GM21619 (cell line): ENCODE data around the gene SHROOM3.

Source experiments
- ATAC-seq: cut with Tn5 transposase; IDR thresholded peaks from one replicate; pipeline ENCODE4 v1.9.1; 2021; ENCODE audit not compliant: unreplicated experiment

Gene SHROOM3

DNA sequence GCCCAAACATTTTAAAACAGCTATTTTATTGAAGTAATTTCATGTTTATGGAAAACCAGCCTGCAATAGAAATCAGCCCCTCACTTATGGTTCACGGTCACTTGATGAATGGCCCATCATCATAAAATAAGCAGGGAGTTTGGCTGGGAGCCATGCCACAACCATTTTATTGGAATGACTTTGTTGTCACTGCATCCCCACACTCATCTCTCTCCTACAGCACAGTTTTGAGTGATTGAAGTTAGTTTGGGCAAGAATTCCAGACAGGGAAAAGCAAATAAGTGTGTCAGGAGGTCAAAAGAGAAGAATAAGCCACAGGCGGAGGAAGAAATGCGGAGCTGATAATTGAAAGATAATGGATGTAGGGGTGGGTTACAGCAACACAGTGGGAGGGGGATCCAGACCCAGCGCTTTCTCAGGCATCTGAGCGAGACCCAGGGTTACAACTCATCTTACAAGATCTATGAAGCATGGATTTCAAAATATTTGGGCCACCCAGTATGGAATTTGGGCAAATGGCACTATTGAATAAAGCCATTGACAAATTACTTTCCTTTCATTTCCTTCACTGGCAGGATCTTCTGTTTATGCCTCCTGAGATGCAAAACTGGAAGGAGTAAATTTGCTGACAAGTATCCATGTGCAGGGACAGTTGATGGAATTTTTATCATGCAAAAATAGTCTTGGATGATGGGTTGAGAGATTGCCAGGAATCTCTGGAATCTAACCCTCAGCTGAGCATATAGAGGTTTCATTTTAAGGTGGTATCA lies 100.8 kb downstream of the SHROOM3 start:
- ATAC-seq, result no peak

GRCh38 chr4:76536373-76536689 lies 101.3 kb downstream of the SHROOM3 start:
- no peak for ATAC-seq

- ATAC-seq, result no peak
Observed at GRCh38 chr4:76538296-76538695, 103.3 kb downstream of the SHROOM3 start.

GRCh38 chr4:76539979-76540378 lies 105.0 kb downstream of the SHROOM3 start:
- ATAC-seq, result no peak

DNA sequence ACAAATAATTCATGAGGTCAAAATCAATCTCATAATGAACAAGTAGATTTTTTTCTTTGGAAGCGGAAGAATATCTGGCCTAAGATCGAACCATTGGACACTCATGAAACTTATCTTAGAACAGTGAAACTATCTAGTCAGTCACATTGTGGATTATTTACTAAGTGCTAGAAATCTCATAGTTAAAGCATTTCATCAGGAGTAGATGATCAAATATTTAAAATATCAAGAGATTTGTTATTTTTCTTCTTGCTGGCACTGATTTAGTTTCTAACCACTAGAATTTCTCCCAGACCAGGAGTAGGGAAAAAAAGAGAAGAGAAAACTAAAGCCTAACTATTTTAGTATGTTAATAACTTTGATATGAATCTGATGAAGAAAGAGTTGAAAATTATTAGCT lies 105.5 kb downstream of the SHROOM3 start:
- no peak for ATAC-seq

DNA sequence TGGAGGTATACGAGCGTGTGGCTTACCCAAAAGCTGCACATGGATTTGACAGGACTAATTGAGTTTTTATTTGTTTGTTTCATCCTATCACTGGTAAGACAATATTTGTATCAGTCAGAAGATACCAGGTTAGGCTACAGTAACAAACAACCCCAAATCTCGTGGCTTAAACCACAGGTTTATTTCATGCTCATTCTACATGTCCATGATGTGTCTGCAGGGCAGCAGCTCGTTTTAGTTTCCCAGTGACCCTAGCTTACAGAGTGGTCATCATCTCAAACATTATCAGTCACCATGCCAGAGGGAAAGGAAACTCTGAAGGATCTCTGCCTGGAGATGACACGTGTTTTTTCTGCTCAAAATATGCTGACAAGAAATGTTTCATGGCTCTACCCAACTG lies 108.3 kb downstream of the SHROOM3 start:
- no peak for ATAC-seq

GRCh38 chr4:76544725-76545124 lies 109.7 kb downstream of the SHROOM3 start:
- ATAC-seq, result no peak

DNA sequence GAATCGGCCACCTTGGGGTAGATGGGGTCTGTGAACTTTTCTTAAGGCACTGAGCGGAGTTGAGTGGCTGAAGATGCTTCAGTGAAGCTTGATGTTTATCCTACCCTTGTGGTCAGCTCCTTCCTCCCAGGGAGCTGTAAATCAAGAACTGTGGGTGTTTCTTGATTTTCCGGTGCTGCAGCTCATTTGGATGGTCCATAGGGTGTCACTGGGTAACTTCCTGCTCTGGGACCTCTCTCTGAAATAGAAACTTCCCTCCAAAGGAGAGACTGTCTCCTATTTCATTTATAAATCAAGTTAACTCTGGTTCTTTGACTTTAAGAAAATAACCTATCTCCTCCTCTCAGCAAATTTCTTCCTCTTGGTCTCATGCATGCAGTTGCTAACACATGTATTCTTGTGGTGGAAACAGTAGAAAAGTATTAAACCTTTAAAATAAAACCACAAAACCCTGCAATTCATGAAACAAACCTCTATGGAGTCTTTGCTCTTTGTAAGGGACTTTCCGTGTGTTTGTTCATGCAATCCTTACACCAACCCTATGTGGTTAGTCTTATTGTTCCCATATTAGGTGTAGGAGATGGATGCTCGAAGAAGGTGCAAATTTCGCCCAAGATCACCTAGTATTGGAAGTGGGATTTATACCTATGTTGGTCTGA lies 110.3 kb downstream of the SHROOM3 start:
- no peak for ATAC-seq

DNA sequence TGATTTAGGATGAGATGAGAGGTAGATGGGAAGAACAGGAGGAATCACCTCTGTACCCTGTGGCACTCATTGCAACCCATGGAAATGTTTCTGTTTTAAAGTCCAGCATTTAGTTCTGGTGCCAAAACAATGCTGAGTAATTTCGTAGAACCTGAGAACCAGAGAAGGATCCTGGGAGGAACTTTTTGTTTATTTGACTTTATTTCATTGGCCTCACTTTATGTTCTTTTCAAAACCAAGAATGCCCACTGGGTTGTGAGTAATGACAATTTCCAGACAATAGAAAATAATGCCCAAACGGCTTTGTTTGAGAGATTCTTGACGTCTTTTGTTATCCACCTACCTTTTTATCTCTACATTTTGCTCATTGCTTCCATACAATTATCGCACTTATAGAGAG lies 111.3 kb downstream of the SHROOM3 start:
- ATAC-seq, result no peak

DNA sequence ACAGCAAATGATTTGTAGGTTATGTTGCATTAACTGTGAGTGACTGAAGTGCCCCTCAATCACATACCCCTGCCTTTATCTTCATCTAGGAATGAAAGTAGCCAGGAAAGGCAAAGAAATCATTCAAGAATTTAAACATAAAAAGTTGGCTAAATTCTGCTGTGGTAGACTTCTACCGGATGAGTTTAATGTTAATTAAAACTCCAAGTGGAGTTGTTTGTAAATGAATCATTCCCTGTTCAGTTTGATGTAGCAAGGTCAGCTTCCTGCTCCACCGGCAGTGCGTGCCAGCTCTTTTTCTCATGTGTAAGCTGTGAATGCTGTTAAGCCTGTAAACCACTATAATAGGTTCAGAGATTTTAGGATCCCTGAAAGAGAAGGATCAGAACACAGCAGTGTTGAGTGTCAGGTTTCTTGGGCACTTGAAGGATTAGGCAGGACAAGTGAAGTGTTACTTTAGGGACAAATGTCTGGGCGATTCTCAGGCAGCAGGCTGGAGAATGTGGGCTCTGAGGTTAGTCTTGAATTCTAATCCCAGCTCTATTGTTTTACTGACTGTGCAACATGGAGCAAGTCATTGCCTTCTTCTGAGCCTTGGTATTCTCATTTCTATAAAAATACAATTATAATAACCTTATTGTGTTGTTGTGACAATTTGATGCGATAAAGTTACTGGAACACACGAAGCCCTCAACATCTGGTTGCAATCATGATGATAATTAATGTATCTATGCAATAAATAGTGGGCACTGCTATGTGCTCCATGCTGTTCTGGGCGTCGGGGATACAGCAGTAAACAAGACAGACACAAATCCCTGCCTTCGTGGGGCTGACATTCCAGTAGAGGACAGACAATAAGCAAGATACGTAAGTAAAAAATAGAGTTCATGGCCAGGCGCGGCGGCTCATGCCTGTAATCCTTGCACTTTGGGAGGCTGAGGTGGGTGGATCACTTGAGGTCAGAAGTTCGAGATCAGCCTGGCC lies 112.0 kb downstream of the SHROOM3 start:
- ATAC-seq, result no peak

GRCh38 chr4:76548704-76549103 lies 113.7 kb downstream of the SHROOM3 start:
- ATAC-seq, result no peak

DNA sequence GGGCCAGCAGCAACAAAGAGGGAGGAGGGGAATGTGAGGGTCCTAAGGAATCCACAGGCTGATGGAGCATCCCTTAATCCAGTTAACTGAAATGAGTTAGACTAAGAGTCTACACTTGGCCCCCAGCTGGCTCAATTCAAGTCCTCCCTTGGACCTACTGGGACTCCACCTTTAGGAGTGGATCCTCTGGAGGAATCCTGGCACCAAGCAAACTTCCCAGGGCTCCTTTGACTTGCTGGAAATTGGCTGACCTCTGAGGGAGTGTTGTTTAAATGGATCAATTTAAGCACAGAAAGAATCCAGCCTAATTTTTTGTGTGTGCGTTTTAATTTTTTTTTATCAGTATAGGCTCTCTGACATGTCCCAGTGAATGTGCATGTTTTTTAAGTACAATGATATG lies 114.7 kb downstream of the SHROOM3 start:
- no peak for ATAC-seq

- ATAC-seq, result no peak
Observed at GRCh38 chr4:76550966-76551780, 116.1 kb downstream of the SHROOM3 start.

DNA sequence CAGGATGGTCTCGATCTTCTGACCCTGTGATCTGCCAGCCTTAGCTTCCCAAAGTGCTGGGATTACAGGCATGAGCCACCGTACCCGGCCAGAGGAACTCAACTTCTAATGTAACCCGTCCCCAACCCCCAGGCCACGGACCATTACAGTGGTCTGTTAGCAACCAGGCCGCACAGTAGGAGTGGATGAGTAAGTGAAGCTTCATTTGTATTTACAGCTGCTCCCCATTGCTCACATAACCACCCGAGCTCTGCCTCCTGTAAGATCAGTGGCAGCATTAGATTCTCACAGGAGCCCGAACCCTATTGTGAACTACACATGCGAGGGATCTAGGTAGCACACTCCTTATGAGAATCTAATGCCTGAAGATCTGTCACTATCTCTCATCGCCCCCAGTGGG lies 119.6 kb downstream of the SHROOM3 start:
- no peak for ATAC-seq

GRCh38 chr4:76556452-76556851 lies 121.4 kb downstream of the SHROOM3 start:
- ATAC-seq, result no peak

DNA sequence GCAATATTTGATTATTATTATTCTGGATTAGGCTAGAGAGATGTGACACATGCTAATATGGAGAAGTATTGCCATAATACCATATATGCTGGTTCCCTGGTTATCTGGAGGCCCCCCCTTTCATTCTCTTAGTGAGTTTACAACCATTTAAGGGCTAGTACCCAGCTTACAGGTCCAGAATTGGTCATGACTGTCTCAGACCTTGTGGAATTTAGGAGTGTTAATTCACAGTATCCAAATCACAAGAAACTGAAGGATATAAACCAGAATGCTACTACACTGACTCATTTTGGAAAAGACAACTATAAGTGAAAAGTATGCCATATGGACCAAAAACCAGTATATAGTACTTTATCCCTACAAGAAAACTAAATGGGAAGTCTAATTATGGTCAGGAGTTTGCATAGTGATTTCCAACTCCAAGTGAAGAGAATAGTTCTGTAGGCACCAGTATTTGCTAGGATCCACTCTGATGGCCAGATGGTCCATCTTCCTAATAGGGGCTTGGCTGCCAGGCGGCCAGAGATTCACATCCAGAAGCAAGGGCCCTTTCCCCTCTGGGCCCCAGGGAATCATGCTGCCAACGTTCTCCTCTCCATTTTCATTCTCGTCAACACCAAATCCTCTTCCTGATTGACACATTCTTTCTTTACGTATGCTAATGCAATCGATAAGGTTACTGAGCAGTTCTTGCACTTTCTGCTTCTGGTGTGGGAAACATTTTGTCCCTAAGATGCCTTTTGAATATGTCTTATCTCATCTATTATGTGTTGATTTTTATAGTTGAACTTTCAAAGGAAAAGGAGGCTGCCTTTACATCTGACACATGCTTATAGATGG lies 123.6 kb downstream of the SHROOM3 start:
- no peak for ATAC-seq

DNA sequence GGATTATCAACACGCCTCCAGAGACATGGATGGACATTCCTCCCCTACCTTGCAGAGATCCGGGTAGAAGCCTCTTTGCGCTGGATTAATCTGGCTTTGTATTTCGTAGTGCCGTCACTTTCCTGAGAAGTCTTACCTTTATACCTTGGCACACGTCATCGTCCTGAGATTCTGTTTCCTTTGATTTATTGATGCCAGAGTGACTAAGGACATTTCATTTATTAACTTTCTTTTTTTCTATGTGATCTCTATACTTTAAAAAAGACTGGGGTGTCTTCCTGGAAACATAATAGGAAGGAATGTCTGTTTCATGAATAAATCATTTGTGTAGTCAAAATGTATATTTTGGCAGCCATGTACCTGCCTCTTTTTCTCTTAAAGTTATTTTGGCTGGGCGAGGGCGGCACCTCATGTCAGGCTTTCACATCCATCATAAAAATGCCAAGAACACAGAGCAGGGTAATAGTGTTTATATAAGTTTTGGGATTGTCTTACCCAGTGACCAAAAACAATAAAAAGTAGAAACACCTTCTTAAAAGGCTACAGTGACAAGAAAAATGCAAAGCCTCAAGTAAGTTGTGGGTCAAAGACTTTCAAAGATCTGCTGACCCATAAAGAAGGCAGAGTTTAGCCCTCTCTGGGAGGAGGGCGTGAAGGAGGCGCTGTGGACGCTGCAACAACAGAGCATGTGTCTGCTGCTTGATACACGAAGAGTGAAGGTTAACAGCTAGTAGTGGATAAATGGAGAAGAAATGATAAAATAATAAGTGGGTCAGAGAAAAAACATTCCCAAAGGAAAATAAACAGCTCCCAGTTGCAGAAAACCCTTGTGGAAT lies 124.4 kb downstream of the SHROOM3 start:
- no peak for ATAC-seq

DNA sequence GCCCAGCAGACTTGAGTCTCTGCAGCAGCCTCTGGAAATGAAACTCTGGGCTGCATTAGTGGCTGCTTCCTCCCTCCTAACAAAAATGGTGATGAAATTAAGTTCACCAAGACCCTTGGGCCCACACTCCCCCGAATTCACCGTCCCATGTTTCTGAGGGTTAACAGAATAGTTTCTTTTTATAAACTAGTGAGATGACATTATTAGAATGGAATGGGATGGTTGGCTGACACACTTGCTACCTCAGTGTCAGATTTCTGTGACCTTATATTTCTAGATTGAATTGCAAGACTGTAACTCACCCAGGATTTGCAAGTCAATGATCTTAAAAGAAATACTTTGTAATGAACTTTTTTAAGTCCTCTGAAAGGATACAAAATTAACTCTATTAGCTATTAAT lies 127.1 kb downstream of the SHROOM3 start:
- no peak for ATAC-seq

DNA sequence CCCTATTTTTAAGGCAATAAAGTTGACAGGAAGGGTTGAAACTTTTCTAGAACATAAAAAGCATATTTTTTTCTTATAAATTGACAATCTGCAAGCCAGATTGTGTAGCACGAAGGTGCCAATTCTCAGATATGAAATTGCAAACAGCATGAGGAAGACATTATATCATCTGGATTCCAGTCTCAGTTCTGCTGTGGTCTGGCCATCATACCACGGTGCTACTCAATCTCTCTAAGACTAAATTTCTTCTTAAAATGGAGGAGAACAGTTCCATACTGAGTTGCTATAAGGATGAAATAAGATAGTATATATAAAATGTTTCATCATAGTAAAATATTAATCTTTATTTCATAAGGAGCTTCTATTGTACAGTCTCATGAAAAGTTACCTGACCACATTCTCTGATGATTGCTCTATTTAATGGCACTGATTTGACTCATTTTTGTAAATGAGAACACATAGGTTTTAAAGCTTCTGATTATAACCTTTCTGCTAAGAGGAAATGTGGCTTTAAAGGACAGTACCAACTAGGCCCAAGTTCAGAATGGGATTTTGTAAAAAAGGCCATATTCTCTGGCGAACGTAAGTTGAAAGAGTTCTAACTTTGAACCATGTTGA lies 127.9 kb downstream of the SHROOM3 start:
- ATAC-seq, result no peak
